Amniotic stem cell (primary cell): ENCODE measurements around the gene RPRD1B.

Experiments
- DNase-seq: peaks from one replicate; lab custom pipeline; 2025; lab: John Stamatoyannopoulos, UW

Gene RPRD1B, protein sequence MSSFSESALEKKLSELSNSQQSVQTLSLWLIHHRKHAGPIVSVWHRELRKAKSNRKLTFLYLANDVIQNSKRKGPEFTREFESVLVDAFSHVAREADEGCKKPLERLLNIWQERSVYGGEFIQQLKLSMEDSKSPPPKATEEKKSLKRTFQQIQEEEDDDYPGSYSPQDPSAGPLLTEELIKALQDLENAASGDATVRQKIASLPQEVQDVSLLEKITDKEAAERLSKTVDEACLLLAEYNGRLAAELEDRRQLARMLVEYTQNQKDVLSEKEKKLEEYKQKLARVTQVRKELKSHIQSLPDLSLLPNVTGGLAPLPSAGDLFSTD

DNA sequence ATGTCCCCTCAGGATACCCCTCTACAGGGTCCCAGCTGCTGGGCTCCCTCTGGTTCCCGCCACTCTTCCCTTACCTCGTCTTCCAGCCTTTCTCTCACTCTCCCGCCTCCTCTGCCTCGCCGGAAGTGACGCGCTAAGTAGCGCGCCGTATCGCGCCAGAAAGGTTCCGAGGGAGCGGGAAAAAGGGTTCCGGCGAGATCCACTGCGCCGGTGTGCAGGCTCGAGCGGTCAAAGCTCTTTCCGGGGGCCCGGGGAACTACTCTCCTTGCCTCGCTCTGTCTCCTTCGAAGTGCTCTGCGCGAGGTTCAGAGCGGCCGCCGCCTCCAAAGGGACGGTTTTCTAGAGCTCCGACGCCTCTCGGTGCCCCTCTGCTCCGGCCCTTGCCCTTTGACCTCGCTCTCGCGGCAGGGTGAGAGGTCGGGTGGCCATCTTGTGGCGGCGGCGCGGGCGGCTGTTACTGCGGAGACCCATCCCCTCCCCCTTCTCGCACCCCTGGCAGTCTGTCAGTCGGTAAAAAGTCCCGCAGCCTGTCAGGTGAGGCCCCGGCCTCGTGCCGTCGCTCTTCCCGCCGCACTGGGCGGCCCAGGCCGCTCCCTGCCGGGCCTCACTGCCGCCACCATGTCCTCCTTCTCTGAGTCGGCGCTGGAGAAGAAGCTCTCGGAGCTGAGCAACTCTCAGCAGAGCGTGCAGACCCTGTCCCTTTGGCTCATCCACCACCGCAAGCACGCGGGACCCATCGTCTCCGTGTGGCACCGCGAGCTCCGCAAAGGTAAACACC, at the start of gene RPRD1B, which contains the start of gene TTI1:
RPRD1B (plus strand) TSS at position 417 of the 778 bp plus-strand sequence; CDS start at position 619, 202 bp downstream.
TTI1 (minus strand) TSS at position 127 of the 778 bp plus-strand sequence. CDS start 19,640 bp downstream, outside the sequence.
- DNase-seq = peak; percentile 70

DNA sequence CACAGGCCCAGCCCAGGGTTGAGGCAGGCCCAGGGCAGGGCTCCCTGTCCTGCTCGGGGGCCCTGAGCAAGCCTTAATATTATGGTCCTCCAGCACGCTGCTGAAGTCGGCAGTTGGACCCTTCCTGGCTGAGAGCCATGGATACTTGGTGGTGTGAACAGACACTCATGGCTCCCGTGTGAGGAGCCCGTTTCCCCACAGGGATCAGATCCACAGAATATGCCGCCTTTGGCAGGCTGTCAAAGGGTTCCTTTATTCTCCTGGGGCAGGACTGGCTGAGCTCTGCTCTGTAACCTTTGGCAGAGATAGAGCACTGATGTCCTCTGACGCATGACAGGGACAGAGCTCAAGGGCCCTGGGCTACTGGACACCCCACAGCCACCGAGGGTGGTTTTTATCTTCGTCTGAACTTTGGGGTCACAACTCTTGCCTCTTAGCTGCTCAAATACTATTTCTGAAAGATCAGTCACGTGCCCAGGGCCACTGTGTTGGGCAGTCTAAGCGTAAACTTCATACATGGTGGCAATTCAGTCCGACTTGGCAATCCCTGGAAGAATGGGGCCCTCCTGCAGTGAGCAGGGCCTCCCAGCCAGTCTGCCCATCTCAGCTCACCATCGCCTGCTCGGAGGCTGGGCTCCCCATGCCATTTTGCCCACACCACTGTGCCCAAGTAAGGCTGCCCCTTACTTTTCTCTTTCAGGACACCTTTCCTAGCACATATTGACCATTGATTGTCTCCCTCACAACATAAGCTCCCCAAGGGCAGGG, 49.3 kb upstream of the RPRD1B start:
- no peak for DNase-seq

DNA sequence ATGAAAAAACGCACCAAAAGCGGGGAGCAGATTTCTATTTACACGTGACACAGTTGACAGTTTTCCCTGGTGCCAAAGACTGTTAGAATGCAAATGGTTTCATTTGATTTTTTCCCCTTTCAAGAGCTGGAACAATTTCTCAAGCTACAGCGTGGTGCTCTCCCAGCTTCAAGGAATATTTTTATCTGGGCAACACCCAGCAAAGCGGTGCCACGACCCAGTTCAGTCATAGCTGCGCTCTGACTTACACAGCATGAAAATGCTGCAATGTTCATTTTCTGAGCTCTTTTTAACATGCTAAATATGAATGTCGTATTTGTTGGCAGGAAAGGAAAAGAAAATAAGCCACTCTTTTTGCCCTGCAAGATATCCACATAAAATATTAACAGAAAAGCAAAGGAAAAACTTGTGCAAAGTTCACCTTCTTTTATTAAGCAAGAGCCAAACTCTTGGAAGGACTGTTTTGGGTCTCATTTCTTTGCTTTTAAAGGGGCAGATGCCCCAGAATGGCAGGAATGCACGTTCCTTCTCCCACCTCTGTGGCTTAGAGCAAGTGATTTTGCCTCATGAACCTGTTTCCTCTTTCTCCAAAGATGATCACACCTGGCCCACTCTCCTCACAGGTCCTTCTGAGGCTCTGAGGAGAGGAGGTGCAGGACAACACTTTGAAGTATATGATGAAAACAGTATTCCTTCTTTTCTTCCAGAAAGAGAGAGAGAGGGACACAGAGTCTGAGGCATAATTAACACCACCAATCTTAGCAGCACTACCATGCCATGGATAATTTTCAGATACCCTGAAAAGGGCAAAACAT, 47.3 kb upstream of the RPRD1B start:
- no peak for DNase-seq

DNA sequence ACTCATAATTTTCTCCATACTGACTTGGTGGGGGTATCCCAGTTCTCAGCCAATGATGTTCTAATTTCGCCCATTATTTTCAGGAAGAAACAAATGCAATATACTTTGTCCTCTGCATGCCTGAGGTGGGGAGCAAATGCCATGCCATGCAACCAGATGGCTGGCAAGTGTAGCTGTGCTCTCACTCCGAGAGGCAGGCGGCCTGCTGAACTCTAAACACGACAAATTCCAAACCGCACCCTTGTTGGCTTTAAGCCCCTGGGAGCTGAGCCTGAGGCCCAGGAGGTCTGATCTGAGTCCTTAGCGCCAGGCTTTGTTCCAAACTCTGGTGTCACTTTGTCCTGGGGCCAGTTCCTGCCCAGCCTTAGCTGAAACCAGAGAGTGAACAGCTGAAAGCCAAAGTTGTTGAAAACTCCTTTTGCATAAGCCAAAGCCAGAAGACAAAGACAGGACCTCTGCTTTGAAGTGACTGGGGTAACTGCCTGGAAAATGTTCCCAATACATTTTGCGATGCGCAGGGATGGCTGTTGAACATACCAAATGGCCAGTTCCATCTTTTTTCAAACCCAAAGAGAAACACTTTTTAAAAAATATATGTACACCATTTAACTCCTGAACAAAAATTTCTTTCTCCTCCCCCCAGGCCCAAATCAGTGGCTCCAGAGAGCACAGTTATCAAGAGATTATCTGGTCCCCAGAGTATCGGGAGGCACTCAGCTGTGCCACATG, 46.5 kb upstream of the RPRD1B start:
- no peak for DNase-seq

DNA sequence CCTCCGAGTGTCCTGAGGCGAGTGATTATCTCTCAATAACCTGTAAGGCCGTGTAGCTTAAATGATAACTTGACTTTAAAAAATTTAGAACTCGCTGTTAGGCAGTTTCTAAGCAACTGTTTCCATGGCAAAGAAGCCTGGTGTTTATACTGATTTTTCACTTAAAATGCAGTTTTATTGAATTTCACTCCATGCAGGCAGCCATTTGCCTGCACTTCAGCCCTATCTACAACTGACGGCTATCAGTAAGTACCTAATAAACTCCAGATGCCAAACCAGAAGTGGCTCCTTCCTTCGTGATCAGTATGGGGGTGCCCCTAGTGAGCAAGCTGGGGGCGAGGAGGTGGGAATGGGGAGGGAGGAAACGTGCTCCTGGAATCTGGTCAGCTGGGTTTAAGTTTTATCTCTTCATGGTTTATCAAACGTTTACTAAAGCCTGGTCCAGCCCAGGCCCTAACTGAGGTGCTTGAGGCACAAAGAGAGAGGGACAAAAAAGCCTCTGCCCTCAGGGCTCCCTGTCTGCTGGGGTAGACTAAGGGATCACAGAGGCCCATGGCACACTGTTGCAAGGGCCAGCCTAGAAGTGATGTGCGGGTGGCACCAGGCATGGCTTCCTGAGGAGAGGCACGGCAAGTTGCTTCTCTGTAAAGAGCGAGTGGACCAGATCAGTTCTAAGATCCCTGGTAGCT, 45.8 kb upstream of the RPRD1B start:
- no peak for DNase-seq

DNA sequence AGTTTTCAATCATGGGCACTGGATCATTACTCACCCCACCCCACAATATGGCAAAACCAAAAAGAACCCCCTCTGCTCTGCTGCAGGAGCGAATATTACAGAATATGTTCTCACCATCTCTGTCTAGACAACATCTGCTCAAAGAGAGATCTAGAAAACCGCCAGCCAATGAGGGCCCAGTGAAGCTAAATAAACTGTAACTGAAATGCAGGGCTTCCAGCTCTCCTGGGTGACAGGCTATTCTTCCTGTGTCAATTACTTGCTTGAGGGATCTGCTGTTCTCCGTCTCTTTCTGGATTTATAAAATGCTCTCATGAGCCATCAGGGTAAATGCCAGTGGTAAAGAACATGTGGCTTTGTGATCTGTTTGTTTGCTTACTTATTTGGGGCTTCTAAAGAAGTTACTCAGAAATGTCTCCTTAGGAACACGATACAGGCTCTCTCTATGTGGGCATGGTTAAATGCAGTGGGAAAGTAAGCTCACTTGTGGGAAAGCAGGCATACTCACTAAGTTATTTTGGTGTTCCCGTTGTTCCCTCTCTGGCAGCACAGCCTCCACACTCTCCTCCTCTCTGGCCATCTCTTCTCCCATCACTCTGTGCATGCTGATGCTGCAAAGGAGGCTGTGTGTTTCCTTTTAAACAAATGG, 45.1 kb upstream of the RPRD1B start:
- DNase-seq = no peak

DNA sequence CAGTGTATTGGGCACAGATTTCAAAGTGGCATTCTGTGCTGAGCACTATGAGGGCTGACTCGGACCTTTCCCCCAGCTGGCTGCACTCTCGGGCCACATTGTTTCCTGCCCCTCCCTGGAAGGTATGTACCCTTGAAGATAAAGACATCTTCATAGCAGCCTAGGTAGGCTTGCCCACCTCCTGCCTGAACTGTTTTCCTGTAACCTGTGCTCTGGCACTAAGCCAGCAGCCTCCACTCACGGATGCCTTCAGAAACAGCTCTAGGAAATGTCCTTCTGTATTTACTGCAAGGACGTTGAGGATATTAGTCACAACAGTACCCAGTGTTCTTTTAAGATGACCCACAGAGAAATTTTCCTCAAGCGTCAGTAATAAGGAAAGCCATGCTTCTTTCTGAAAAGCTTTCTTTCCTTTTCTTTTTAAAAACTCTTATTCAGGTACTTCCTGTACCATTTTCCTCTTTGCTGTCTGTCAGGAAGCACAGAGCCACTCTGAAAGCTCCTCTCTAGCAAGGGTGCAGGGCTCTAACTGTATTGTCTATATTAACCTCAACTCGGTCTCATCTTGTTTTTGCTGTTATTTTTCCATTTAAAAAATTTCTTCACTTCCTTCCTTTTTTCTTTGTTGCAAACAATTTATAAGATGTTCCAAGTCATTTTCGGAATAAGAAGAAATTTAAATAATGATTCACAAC, 43.8 kb upstream of the RPRD1B start:
- DNase-seq = no peak

DNA sequence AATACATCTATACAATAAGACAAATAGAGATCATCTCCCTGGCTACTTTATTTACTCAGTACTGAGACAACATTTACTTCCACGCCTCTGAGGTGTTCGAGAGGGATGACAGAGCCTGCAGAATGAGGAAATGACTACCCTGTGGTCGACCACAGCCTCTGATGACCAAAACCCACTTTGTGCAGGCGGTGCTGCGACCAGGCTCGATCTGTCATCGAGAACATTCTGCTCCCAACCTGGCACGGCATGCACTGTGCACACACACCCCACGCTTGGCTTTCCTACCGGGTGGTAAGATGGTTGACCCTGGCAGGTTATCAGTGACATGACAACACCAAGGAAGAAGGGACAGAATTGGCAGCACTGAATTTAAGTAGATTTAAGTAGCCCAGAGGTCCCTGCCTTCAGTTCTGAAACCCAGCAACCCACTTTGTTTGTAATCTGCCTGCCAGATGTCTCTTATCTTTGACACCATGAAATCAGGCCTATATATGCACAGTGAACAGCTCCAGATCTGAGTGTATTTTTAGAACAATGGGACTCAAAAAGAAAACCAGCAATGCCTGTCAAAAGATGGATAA, 42.9 kb upstream of the RPRD1B start:
- no peak for DNase-seq

DNA sequence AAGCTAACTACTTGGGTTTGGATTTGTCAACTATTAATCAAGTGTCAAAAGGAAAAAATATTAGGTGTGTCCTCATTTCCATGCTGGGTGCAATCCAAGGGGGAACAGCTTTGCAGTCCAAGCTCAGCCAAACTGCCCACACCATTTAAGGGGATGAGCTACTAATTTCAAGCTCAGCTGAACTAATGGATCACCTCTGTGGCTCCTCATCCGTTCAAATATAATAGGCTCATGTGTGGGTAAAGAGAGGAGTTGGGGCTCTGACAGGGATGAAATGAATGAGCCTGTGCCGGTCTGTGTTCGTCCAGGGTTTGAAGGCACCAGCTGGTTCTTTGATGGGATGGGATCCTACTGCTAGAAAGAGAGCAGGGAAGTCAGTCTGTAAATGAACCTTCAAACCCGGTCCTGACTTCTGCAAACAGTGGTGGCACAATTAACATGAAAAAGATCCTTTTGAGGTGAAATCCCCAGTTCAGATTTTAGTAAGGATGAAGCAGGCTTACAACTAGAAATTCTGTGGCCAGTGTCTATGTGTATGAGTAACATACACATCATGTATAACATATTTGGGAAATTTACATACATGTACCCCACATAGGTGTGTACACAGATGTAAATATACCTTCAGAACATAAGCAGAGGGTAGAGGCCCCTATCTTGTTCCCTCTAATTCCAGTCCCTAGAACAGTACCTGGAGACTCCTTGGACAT, 42.2 kb upstream of the RPRD1B start:
- DNase-seq = no peak

DNA sequence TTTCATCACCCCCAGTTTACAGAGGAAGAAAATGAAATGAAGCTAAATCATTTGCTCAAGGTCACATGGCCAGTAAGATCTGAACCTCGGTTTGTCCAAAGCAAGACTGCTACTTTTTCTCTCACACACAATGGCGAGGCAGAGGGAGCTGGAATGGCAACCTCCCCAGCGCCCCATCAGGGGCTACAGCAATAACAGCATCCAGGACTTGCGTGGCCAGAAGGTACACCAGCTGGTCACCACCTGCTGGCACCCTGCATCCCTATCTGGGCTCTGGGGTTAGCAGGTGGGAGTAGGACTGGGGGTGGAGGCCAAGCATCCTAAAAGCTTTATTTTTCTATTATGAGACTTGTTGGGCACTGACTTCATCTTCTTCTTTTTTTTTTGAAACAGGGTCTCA, 41.6 kb upstream of the RPRD1B start:
- no peak for DNase-seq

DNA sequence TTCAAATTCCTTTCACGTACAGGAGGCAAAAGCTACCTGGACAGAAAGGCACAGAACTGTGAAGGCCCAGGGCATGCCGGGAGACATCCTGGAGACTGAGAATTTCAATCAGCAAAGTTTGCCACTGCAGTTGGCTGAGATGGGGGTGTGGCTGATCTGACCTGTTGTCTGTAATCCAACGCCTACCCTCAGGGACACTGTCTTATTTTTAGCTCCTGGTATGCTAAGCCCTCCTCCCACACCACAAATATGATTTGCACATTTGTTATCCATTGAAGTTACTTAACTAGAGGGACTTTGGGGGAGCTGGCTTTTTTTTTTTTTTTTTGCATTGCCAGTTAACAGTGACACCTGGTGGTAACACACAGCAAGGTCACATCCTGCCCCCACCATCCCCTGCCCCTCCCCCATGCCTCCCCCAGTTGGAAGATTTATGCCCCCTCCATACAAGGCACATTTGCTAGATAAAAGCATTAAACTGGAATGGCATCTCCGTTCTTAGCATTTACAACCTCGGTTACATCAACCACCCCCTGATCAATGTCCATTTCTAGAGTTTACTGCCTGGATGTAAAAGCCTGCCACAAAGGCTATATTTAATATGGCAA, 40.6 kb upstream of the RPRD1B start:
- DNase-seq = no peak

DNA sequence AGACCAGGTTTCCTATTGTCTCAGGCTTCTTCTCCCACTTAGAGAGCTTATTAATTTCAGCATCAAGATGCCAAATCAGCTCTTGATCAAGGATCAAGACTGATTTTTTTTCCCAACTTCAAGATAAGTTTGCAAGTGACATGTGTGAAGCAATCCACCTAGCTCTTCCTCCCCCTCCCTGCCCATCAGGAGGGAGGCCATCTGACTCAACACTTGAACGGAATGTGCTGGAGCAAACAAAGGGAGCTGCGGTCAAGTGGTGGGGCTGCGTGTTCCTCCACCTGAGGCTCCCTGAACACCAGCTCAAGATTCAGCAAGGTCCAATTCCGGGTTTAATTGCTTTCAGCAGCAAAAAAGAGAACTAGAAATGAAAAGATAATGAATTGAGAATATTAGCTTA, 39.0 kb upstream of the RPRD1B start:
- DNase-seq = no peak

DNA sequence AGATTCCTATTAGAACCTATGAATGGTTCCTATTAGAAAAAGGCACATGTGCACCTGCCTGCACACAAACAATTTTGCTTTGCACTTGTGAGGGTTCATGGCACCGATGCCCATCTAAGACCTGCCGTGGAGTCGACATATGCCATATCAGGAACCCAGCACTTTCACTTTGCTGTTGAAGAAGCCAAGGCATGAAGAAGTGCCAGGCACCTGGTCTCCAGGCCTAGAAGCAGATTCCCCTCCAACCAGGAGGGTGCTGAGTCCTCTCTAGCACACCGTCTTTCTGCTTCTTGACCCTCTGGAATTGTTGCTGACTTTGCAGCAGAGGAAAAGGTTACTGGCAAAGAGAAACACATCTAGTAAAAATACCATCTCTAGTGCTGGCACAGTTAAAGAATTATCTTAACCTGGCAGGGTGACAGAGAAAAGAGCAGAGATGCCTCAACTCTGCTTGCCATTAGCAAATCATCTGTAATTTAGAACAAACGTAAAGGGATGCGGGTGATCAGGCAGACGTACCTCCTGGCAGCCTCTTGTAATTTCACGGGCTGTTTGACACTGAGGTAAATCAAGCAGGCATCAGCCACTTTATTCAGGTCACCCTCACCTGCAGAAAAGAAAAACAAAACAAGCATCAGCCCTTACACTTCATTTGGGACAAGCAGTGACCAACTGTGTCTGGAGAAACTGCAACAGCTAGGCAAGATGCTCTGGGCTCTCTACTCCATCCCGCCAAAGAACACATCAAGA, 37.5 kb upstream of the RPRD1B start:
- no peak for DNase-seq

DNA sequence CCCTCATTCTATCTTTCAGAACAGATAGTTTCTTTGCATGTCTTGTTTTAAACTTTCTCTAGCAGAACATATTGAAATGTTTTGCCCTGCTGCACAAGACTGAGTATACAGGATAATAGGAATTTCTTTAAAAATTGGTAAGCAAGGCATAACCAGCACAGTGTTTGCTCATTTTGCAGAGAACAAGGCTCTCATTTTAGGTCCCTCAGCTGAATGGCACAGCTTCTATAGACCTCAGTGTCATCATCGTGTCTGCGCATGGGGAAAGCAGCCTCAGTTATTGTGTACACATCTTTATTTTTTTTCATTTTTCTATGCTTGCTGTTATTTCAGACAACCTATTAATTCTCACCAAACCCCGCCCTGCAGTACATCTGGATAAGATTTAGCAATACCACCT, 36.0 kb upstream of the RPRD1B start:
- no peak for DNase-seq

DNA sequence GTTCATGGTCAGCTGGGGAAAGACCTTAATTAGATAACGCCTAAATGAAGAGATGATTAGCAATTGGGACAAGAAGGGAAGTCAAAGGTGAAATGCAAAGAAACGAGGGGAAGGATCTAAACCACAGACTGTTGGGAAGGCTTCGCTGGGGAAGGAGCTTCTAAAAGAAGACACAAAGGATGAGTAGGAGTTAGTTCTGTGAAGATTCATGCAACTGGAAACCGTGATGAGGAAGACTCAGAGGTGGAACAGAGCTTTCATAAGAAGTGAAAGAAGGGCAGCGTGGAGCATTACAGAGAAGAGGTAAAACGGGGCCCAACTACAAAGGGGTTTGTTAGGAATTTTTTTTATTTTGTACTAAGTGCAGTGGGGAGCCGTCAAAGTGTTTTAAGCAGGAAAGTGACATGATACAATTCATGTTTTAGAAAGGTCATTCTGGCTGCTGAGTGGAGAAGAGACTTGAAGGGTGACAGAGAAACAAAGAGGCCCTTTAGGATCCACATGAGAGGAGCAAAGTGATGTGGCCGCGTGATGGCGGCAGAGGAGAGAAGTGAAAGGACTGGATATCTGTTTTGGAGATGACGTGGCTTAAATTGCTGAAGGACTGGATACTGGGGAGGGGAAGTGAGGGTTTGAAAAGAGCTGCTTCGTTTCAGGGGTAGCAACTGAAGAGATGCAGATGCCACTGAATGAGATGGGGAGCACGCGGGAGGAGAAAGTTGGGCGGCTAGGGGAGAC, 33.9 kb upstream of the RPRD1B start:
- no peak for DNase-seq

DNA sequence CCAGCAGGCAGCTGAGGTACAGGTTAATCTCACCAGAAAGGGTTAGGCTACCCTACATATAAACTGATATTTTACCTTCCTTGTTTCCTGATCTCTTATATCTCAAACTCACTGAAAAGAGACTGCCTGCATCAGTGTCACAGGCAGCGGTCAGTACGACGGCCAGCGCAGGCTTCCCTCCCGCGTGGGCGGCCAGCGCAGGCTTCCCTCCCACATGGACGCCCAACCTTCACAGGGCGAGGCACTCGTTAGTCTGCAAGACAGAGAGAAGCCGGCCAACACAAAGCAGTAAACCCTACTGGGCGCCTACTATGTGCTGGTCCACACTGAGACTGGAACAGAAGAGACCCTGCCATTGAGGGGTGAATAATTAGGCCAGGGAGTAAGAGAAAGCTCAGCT, 33.3 kb upstream of the RPRD1B start:
- no peak for DNase-seq
